Nasal cavity respiratory epithelium epithelial cell of viscerocranial mucosa (primary cell): ENCODE measurements around the gene INSC. TPM values are rescaled to one million over a fixed set of nuclear protein-coding genes. Genes with fewer than 3 reads are reported as not detected.

ENCODE experiments used
- total RNA-seq: library from RNA; depleted of rRNA; stranded (reverse); fragments of >200 nt; gene quantifications from 2 replicates; pipeline ENCODE4 v1.2.3, GENCODE V29; 2014

INSC gene
- 0.43 and 0.68 TPM in 2 replicates for total RNA-seq

DNA sequence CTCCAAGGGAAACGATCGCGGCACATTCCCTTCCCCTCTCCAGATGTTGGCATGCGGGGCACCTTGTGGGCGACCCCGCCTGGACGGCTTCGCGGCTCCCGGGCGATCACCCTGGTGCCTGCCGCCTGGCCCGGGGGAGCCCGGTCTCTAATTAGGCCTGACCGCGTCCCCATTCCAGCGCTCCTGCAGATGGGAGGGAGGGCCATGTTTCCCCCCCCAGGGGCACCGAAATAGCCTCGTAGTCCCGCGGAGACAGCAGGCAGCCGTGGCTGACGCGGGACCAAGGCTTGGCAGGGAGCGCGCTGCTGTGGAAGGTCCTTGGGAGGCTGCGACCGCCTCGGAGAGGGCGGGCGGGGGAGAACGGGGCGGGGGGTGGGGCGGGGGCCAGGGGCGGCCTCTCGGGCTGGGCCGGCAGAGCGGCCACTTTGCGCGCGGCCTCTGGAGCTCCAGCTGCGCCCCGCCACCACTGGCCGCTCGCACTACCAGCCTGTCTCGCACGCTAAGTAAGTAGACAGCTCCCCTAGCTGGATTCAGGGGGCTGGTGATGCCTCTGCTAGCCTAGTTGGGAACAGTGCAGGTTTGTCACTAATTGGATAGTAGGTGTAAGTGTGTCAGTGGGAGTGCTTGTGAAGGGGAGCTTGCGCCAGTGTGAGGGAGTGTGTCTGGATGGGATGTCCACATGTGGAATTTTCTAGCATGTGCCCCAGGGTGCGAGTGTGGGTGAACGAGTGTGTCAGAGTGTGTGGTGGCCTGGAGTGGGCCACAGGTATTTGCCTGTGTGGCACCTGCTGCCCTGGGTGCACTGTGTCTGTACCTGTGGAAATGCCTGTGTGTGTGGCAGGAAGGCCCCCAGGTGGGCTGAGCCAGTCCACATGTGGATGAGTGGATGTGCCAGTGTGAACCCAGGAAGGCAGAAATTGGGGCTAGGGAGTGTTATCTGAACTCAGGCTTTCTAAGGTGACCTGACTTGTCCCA lies at the start of gene INSC:
TSS of gene INSC (plus strand) at position 423 of the 975 bp plus-strand sequence. CDS start 34,252 bp downstream, outside the sequence.

DNA sequence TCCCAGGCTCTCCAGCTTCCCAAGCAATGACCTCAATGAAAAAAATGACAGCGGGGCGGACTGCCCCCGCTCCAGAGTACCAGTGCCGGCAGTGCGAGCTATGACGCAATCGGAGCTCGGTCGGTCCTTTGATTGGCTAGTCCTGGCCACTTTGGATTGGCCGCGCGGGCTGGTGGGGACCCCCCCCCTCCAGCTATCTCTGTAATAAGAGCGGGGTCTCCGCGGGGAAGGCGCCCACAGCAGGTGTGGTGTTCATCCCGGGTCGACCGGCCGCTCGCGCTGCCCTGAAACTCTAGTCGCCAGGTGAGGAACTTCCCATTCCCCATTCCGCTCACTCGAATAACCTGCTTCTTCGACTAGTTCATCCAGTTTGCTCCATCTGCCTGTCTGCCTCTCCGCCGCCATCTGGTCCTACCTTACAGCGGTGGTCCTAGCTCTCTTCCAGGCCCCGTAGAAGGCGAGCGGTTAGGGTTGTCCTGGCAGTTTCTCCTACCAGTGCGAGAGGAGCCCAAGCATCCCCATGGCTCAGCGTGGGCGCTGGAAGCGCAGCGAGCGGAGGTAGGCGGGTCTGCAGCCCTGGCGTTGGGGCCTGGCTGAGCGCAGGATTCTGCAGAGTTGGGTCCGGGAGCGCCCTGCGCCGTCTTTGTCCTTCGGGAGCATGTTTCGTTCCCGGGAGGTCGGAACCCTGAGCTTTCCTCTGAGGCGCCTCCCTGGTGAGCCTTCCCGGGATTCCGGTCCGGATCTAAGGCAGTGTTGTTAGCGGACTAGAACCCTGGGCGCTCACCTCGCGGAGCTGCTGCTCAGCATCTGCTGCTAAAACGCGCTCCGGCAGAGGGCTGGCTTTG lies 41.1 kb upstream of the INSC start, which contains the start of gene CALCB:
TSS of gene CALCB (plus strand) at position 233 of the 845 bp plus-strand sequence. CDS start 1,126 bp downstream, outside the sequence.

Other genes starting within 250 kb of the INSC start
- 30.4 and 33.3 TPM in 2 replicates for gene CYP2R1, start 222.7 kb upstream of the INSC start, total RNA-seq
- gene CALCA, start 142.6 kb upstream of the INSC start, total RNA-seq = not detected in 2 replicates
- gene CALCB, start 41.3 kb upstream of the INSC start, total RNA-seq = 0.21 and 0.34 TPM in 2 replicates